ENCODE data around the gene HAGHL.
"Not testable (repeated sequence)": the region's sequence is repeated elsewhere in the genome, so short reads cannot be mapped to it uniquely, and the experiment has no call there.

HAGHL gene

DNA sequence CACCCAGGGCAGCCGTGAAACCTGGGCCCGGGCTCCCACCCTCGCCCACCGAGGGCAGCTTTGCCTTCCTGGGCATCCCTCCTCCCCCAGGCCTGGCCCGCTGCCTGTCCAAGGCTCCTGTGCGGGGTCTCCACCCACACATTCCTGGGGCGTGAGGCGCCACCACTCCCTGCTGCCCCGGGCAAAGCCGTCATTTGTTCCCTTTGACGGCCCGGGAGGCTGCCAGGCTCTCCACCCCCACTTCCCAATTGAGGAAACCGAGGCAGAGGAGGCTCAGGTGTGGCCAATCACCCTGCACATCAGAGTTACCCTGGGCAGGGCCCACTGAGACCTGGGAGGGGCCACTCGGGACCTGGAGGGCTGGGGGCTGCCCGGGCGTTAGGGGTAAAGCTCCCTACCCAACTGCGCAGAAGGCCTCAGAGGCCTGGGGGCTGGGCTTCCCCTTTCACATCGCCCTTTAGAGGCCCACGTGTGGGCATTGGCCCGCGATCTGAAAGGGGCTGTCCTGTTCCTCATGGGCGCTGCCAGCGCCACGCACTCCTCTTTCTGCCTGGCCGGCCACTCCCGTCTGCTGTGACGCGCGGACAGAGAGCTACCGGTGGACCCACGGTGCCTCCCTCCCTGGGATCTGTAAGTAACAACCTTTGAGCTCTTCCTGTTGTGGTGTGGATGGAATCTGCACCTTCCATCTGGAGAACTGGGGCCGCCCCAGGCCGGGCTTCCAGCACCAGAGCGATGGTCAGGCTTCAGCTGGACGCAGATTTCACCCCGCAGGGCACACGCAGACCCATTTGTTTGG is 33.8 kb downstream of the HAGHL start, which contains the start of gene MSLN:
MSLN (plus strand) TSS at position 190 of the 799 bp plus-strand sequence. CDS start 1,947 bp downstream, outside the sequence.
- DNase-seq: no peak

DNA sequence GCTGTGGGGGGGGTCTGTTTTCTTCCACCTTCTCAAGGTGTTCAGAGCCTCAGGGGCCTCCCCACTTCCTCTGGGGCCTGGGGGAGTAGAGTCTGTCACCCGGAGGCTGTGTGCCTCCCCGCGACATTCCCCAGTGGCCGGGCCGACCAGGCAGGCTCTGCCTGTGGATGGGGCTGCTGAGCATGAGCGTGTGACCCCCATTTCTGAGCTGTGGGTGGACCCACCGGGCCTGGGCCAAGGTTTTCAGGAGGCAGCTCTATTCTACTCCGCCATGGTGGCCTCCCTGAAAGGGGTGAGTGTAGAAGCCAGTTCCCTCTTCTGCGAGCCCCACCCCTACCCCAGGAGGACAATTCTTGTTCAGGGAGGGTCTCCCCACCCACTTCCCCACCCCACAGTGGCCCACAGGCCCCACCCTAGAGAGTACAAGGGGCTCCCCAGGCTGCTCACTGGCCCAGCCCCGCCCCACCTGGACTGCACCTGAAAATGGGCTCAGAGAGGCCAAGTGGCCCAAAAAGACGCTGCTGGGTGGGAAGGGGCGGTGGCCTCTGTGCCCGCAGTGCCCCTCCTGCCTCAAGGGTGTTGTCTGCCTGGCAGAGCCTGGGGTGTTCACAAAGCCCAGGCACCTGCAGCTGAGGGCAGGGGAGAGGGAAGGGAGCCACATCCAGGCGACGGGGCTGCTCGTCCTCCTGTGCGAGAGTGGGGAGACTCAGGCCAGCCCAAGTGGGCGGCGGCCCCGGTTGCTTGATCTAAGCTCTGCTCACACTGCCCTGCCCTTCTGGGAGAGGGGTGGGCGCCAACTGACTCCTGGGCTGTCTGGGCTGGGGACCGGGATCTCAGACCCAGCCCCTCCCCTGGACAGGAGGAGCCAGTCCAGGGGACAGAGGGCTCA is 35.0 kb downstream of the HAGHL start:
- no peak for DNase-seq

DNA sequence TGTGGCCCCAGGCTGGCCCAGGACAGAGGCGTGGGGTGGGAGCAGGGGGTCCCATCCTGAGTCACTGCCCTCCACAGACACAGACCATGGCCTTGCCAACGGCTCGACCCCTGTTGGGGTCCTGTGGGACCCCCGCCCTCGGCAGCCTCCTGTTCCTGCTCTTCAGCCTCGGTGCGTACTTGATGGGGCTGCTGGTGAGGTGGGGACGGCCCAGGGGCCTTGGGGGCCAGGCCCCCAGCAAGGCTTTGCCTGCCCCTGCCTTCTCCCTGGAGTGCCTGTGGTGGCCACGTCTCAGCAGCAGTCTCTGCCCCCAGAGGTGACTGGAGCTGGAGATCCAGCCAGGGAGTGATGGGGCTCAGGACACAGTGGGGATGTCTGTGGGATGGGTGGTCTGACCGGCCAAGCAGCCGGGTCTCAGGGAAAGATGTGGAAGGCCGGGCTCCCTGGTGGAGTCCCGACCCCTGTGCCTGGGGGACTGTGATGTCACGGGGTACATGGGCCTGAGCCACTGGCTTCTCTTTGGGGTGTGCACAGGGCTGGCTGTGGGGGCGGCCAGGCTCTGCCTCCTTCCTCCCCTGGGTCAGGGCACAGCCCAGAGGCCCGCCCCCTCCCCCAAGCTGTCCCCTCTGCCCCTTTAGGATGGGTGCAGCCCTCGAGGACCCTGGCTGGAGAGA is 35.8 kb downstream of the HAGHL start:
- no peak for DNase-seq

DNA sequence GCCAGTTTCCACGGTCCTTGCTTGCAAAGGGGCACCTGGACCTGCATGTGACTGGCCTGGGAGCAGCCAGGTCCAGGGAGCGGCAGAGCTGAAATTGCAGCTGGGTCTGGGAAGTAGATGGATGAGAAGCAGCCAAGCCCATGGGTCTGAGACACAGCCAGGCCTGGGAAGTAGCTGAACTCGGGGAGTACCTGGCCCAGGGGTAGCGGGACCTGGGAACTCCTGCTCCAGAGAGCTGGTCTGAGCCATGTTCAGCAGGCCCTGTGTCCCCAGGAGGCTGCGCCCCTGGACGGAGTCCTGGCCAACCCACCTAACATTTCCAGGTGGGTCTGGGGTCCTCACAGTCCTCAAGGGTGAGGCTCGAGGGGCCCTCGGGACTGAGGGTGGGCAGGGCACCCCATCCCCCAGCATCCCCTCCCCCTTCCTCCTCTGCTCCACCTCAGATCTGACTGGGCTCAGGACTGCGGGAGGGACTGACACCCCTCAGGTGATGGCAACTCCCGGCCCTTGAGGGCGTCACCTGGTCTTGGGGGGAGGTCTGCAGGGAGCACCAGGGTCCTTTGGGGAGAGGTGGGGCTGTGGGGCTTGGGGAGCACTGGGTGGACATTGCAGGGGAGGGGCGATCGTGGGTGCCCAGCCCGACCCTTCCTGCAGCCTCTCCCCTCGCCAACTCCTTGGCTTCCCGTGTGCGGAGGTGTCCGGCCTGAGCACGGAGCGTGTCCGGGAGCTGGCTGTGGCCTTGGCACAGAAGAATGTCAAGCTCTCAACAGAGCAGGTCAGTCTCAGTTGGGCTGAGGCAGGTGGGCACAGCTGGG is 36.7 kb downstream of the HAGHL start:
- DNase-seq: no peak

DNA sequence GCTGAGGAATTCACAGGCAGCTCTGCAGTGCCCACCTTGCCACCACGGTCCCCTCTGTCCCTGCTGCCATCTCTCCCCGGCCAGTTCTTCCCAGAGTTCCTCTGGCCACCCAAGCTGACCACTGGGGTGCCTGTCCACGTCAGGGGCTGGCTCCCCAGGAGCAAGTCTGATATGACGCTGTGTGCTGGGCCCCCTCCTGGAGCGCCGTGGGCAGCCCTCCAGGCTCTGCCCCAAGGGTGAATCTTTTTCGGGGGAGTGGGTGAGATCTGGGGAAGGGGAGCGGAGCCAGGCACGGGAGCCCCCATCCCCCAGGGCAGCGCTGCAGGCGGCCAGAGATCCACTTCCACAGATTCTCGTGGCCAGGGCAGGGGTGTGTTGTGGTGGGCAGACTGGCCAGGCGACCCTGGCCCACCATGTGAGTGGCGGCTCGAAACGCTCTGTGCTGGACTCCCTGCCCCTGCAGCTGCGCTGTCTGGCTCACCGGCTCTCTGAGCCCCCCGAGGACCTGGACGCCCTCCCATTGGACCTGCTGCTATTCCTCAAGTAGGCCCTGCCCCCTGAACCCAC is 37.4 kb downstream of the HAGHL start:
- DNase-seq: no peak

DNA sequence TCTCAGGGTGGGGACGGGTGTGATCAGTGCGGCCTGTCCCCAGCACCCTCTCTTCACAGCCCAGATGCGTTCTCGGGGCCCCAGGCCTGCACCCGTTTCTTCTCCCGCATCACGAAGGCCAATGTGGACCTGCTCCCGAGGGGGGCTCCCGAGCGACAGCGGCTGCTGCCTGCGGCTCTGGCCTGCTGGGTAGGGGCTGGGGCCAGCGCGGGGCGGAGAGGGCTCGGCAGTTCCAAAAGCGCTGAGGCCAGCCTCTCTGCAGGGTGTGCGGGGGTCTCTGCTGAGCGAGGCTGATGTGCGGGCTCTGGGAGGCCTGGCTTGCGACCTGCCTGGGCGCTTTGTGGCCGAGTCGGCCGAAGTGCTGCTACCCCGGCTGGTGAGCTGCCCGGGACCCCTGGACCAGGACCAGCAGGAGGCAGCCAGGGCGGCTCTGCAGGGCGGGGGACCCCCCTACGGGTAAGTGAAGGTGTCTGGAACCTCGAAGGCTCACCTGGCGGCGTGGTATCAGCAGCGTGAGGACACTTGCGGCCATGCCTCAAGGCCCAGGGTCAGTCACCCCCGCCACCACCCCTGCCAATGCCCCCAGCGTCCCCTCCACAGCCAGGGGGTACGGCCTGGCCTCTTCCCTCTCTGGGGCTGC is 38.1 kb downstream of the HAGHL start:
- DNase-seq: no peak

DNA sequence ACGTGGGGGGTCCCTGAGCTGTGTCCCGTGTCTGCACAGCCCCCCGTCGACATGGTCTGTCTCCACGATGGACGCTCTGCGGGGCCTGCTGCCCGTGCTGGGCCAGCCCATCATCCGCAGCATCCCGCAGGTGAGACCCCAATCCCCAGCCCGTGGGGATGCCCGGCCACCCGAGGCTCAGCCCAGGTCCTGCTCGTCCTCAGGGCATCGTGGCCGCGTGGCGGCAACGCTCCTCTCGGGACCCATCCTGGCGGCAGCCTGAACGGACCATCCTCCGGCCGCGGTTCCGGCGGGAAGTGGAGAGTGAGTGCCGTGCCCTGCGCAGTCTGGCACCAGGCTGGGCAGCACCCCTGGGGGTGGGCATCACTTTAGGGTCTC is 38.6 kb downstream of the HAGHL start:
- no peak for DNase-seq

DNA sequence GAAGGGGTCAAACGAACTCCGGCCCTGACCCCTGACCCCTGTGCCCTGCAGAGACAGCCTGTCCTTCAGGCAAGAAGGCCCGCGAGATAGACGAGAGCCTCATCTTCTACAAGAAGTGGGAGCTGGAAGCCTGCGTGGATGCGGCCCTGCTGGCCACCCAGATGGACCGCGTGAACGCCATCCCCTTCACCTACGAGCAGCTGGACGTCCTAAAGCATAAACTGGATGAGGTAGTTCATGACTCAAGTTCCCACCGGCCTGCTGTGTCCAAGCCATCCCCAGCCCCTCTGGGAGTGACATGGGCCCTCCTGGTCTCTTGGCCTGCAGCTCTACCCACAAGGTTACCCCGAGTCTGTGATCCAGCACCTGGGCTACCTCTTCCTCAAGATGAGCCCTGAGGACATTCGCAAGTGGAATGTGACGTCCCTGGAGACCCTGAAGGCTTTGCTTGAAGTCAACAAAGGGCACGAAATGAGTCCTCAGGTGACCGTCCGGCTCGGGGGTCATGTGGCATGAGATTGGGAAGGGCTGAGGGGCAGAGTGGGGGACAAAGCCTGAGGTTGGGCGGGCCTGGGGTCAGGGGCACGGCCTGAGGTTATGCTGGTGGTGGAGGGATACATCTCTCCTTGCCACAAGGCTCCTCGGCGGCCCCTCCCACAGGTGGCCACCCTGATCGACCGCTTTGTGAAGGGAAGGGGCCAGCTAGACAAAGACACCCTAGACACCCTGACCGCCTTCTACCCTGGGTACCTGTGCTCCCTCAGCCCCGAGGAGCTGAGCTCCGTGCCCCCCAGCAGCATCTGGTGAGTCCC is 39.3 kb downstream of the HAGHL start:
- no peak for DNase-seq

DNA sequence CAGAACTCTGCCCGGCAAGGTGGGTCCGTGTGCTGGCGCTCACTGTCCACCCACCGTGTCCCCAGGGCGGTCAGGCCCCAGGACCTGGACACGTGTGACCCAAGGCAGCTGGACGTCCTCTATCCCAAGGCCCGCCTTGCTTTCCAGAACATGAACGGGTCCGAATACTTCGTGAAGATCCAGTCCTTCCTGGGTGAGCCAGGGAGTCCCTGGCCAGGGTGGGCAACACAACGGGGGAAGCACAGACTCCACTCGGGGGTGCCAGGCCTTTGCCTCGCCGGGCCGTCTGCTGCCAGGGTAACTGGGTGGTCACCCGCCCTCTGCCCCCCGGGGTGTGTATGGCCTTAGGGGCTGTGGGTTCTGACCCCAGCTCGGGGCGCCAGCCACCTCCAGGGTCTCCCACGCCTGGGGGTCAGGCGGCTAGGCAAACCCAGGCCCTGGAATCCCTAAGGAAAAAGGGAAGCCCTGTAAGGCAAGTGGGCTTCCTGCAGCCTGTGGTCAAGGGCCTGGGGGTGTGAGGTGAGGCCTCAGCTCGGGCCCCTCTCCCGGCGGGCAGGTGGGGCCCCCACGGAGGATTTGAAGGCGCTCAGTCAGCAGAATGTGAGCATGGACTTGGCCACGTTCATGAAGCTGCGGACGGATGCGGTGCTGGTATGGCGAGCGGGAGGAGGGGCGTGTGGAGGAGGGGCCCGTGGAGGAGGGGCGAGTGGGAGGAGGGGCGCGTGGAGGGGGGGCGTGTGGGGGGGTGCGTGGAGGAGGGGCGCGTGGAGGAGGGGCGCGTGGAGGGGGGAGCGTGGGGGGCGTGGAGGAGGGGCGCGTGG is 40.1 kb downstream of the HAGHL start:
- DNase-seq: no peak

DNA sequence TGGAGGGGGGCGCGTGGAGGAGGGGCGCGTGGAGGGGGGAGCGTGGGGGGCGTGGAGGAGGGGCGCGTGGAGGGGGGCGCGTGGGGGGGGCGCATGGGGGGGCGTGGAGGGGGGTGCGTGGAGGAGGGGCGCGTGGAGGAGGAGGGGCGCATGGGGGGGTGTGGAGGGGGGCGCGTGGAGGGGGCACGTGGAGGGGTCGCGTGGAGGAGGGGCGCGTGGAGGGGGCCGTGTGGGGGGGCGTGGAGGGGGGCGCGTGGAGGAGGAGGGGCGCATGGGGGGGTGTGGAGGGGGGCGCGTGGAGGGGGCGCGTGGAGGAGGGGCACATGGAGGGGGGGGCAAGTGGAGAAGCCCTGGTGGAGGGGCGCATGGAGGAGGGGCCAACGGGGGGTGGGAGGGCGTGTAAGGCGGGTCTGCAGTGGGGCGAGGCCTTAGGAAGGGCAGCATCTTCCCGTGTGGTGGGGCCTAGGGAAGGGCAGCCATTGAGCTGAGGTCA is 40.9 kb downstream of the HAGHL start:
- DNase-seq: no peak

DNA sequence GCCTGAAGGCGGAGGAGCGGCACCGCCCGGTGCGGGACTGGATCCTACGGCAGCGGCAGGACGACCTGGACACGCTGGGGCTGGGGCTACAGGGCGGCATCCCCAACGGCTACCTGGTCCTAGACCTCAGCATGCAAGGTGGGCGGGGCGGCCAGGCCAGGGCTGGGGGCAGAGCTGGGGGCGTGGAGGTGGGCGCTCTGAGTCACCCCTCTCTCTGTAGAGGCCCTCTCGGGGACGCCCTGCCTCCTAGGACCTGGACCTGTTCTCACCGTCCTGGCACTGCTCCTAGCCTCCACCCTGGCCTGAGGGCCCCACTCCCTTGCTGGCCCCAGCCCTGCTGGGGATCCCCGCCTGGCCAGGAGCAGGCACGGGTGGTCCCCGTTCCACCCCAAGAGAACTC is 41.5 kb downstream of the HAGHL start:
- DNase-seq: no peak

DNA sequence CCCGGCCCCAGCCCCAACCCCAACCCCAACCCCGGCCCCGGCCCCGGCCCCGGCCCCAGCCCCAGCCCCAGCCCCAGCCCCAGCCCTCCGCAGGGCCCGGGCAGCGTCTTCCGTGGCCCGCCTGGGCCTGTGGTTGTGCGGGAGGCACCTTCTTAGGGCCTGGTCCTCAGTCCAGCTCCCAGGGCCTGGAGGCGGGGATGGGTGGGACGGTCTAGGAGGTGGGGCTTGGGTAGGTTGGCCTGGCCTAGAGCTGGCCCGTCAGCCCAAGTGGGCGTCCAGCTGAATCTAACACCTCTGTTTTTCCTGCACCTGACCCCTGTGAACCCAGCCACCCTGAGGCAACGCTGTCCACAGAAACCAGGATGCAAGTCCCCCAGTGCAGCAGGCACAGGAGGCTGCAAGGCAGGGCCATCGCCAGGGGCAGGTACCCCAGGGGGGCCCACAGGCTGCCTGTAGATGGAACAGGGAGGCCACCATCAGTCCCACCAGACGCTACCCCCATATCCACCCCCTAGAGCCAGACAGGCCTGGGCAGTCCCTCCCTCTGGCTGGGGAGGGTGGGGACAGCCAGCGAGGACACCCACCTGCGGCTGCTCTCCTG is 42.4 kb downstream of the HAGHL start:
- DNase-seq: no peak

DNA sequence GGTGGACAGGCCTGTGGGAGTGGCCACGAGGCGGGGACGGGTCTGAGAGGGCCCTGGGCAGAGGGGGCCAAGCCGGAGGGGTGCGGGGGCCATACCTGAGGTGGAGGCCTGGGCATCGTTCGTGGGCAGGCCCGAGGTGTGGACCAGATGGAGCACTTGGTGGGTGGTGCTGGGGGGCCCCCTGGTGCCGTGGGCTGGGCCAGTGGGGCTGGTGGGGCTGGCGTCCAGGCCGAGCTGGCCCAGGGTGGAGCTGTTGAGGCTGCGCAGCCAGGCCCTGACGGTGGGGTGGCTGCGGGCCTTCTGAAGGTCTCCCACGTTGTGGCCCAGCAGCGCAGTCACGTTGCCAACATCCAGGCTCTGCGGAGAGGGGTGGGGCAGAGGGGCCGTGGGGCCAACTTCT is 43.0 kb downstream of the HAGHL start:
- no peak for DNase-seq

DNA sequence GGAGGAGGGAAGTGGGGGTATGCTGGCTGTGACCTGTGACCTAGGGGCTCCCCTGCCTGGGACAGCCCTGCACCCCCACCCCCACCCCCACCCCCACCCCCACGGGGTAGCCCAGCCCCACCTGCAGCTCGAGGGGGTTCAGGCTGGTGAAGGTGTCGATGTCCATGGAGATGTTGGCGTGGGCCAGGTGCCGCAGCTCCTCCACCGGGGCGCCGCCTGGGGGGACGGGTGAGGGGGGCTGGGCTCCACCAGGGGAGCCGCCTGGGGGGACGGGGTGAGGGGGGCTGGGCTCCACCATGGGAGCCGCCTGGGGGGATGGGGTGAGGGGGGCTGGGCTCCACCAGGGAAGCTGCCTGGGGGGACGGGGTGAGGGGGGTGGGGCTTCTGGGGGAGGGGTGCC is 43.5 kb downstream of the HAGHL start:
- DNase-seq: no peak

DNA sequence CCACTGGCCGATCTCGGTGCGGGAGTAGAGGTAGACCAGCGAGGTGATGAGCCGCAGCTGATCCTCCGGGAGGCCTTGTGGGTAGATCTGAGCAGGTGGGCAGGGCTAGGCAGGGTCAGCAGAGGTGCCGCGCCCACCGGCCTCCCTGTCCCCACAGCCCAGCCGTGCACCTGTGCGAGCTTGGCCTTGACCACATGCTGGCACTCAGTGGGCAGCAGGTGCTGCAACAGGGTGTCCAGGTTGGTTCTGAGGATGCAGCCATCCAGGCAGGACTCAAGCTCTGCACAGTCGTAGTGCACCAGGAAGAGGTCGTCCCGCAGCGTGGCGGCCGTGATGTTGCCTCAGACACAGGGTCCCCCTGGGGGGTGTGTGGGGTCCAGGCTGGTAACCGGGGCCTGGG is 46.1 kb downstream of the HAGHL start:
- no peak for DNase-seq

DNA sequence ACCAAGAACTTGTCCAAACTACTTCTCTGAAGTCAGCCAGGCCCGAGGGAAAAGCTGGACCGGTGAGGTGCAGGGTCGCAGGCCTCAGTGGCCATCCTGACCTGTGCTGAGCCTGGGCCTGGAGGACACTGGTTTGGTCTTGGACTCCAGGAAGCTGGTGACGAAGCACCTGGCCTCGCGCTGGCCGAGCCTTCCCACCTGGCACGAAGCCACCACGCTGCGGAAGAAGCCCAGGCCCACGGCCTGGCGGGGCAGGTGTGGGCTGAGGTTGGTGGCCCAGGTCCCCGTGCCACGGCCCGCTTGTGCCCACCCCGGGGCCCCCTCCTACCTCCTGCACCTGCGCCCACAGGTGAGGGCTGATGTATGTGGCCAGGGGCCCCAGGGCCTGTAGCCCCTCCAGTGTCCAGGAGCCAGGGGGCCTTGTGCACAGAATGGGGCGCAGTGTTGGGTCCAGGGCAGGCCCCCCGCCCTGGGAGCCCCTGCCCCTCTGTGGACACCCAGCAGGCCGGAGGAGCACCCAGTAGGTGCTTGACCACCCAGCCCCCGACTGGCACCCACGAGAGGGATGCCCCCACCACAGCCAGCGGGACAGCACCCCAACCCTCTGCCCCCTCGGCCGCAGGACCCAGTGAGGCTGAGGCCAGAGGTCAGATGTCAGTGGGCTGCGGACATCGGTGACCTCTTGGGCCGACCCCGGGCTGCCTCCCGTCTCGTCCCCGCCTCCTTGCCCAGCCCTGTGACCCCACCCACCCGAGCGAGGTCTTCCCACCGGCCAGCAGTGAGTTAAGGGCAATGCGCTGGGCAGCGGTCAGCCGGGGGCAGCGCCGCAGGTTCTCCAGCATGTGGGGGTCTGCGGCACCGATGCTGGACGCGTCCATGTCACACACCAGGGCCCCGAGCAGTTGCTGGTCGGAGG is 47.4 kb downstream of the HAGHL start:
- no peak for DNase-seq

DNA sequence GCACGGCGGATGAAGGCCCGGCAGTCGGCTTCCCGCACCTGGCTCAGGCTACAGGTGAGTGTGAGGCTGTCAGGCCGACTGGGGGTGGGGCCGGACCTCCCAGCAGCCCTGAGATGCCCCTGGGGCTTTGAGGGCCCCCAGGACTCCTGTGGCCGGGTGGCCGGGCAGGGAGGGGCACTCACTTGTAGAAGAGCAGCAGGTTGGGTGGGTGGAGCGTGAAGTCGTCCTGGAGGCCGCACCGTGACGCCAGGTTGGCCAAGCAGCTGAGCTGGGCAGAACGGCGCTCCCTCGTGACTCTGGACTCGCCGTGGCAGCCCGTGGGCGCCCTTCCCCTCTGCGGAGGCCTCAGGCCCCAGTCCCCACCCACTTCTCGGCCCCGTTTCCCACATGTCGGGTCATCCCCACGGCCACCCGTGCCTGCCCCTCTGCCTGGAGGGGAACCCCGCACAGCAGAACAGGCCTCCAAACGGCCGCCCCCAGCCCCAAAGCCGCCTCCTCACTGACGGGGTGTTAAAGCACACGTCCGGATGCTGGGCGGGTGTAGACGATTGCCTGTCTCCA is 48.4 kb downstream of the HAGHL start:
- no peak for DNase-seq

DNA sequence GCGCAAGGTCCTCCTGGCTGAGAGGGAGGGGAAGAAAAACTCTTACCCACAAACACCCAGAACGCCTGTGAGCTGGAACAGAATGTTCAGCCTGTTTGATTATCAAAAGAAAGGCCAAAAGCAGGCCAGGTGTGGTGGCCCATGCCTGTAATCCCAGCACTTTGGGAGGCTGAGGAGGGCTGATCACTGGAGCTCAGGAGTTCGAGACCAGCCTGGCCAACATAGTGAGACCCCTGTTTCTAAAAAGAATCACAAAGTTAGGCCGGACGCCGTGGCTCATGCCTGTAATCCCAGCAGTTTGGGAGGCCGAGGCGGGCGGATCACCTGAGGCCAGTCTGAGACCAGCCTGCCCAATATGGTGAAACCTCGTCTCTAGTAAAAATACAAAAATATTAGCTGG is 49.4 kb downstream of the HAGHL start:
- DNase-seq: not testable (repeated sequence)
